Caco-2 (cell line): ENCODE measurements around the gene PLCB4. TPM values are rescaled to one million over a fixed set of nuclear protein-coding genes. Genes with fewer than 3 reads are reported as not detected.

Experiments used
- BruUV-seq: library from RNA; stranded (reverse); fragments of 400-500 nt; replicated peaks from 2 replicates; lab custom pipeline; 2021; lab: Mats Ljungman, UMichigan
- CTCF ChIA-PET: fragments of 300-600 bp; sonication (Branson Sonifier 250); formaldehyde crosslinking; loops from one replicate; lab custom pipeline; 2022; ENCODE audit warnings: antibody characterized with exemption; lab: Charles Lee
- POLR2A ChIA-PET: fragments of 300-600 bp; sonication (Branson Sonifier 250); formaldehyde crosslinking; loops from one replicate; lab custom pipeline; 2022; ENCODE audit warnings: antibody characterized with exemption; lab: Charles Lee
- DNase-seq, 2 experiments: peaks; one replicate each; pipeline versions ENCODE4 v3.0.0 to v3.0.0-alpha.2; 2020 to 2022
- H3K27me3 ChIP-seq: replicated peaks from 2 replicates; pipeline ENCODE4 v1.6.0; 2011; ENCODE audit warnings: low read length; ENCODE audit not compliant: control insufficient read depth, insufficient read depth
- H3K36me3 ChIP-seq: 2 replicates; pipeline ENCODE4 v1.5.1; 2011; ENCODE audit warnings: low read length; ENCODE audit not compliant: control insufficient read depth, insufficient read depth
- H3K4me1 ChIP-seq: fragments of 250-450 bp; sonication (Bioruptor Pico); 2 replicates; pipeline ENCODE4 v1.5.1; 2020; ENCODE audit warnings: mild to moderate bottlenecking
- H3K4me3 ChIP-seq: 2 replicates; pipeline ENCODE4 v1.5.1; 2011; ENCODE audit warnings: low read depth, mild to moderate bottlenecking, control low read depth, low read length
- H3K9me3 ChIP-seq: fragments of 250-450 bp; sonication (Bioruptor Pico); 2 replicates; pipeline ENCODE4 v1.5.1; 2020; ENCODE audit warnings: mild to moderate bottlenecking, moderate library complexity
- H3K27ac Mint-ChIP-seq: one replicate; pipeline ENCODE4 v1.8.0; 2022; ENCODE audit warnings: mixed read lengths; ENCODE audit not compliant: unreplicated experiment
- H3K27me3 Mint-ChIP-seq: one replicate; pipeline ENCODE4 v1.8.0; 2022; ENCODE audit warnings: mixed read lengths; ENCODE audit not compliant: insufficient read depth, unreplicated experiment
- H3K36me3 Mint-ChIP-seq: one replicate; pipeline ENCODE4 v1.8.0; 2022; ENCODE audit warnings: mild to moderate bottlenecking, mixed read lengths; ENCODE audit not compliant: insufficient read depth, unreplicated experiment
- H3K4me1 Mint-ChIP-seq: one replicate; pipeline ENCODE4 v1.8.0; 2022; ENCODE audit warnings: low read depth, mixed read lengths; ENCODE audit not compliant: unreplicated experiment
- H3K4me3 Mint-ChIP-seq: one replicate; pipeline ENCODE4 v1.8.0; 2022; ENCODE audit warnings: mild to moderate bottlenecking, moderate library complexity, mixed read lengths; ENCODE audit not compliant: unreplicated experiment
- H3K9me3 Mint-ChIP-seq: one replicate; pipeline ENCODE4 v1.8.0; 2022; ENCODE audit warnings: mixed read lengths; ENCODE audit not compliant: unreplicated experiment
- intact Hi-C: fragments of 100-400 bp; cut with micrococcal nuclease; formaldehyde crosslinking; loops from one replicate; pipeline ENCODE4 v1.10.0; 2022; ENCODE audit not compliant: unreplicated experiment
- total RNA-seq: library from RNA; stranded (reverse); gene quantifications from 2 replicates; pipeline ENCODE4 v1.2.3, GENCODE V29; 2022
- TF ChIP-seq, protein P1 (sequence below), 2 experiments: fragments of 200-600 bp in 1 of 2; IDR thresholded peaks; 1 replicate in 1 of 2; 2 replicates in 1 of 2; pipeline versions ENCODE4 v1.5.1 to v1.8.0; 2011 to 2022; ENCODE audit warnings: antibody characterized with exemption in 1 of 2, control low read depth in 1 of 2, inconsistent platforms in 1 of 2, low read depth in 1 of 2, low read length in 1 of 2, mild to moderate bottlenecking in 1 of 2, moderate library complexity in 1 of 2; ENCODE audit not compliant: insufficient read depth in 1 of 2, severe bottlenecking in 1 of 2, unreplicated experiment in 1 of 2

The PLCB4 gene
- total RNA-seq, 1 experiment from 2014 or later = 3.0 TPM

DNA sequence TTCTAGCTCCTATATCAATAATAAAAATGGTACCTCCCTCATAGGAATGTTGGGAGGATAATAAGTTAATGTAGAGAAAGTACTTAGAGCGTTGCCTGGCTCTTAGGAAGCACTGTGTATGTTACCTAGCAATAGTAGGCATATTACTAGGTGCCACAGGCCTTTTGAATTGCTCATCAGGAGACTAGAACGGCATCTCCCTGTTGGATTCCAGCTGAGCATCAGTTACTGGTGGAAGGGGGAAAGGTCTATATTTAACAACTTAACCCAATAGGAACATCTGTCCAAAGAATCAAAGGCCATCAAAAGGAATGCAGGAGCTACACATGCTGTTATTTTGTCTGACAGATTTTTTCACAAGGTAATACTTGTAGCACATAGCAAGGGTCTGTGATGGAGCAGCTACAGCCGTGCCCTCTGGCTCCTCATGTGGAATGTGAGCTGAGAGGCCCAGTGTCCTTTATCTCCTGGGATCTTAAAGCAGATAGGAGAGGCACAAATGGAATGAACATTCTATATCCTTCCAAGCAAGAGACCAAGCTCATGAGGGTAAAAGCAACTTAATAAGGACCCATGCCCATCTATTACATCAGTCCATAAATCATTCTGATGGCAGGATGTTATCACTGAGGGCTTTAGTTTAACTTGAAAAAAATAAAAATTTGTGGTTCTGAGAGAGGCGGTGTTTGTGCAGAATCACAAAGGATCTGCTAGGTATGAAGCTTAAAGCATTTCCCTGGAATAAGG is 260.6 kb downstream of the PLCB4 start:
- CTCF ChIA-PET = no interaction called here
- TF ChIP-seq, protein P1, sequence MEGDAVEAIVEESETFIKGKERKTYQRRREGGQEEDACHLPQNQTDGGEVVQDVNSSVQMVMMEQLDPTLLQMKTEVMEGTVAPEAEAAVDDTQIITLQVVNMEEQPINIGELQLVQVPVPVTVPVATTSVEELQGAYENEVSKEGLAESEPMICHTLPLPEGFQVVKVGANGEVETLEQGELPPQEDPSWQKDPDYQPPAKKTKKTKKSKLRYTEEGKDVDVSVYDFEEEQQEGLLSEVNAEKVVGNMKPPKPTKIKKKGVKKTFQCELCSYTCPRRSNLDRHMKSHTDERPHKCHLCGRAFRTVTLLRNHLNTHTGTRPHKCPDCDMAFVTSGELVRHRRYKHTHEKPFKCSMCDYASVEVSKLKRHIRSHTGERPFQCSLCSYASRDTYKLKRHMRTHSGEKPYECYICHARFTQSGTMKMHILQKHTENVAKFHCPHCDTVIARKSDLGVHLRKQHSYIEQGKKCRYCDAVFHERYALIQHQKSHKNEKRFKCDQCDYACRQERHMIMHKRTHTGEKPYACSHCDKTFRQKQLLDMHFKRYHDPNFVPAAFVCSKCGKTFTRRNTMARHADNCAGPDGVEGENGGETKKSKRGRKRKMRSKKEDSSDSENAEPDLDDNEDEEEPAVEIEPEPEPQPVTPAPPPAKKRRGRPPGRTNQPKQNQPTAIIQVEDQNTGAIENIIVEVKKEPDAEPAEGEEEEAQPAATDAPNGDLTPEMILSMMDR (IDR thresholded peaks at IDR 0.05; ENCODE audit: insufficient read depth in 1 of 2, low read depth in 1 of 2, low read length in 1 of 2, severe bottlenecking in 1 of 2, unreplicated experiment in 1 of 2) = no peak
- H3K4me1 ChIP-seq = peaks cover 56% of the 10 kb centered on the region
- Mint-ChIP-seq H3K4me3 (no peak overlapping the region), H3K27me3 (no peaks in the 10 kb centered on the region), H3K36me3 (no peaks in the 10 kb centered on the region), H3K27ac (no peak overlapping the region), H3K9me3 (no peaks in the 10 kb centered on the region), H3K4me1 (peaks cover 5% of the 10 kb centered on the region)
- no peaks in the 10 kb centered on the region for H3K36me3 ChIP-seq
- H3K4me3 ChIP-seq = no peak overlapping the region
- peak; percentile 57 to 85 for DNase-seq
- intact Hi-C loops = loop anchor here (10.0 kb wide), 1 partner anchor 55 kb away; no protein-coding TSS in a partner anchor
- no peaks in the 10 kb centered on the region for H3K27me3 ChIP-seq
- no peaks in the 10 kb centered on the region for H3K9me3 ChIP-seq
- BruUV-seq = no TSS peak
- POLR2A ChIA-PET = interaction anchor here (0.7 kb wide), 1 partner anchor 17 kb away, joined by 3 read pairs; no protein-coding TSS in a partner anchor

DNA sequence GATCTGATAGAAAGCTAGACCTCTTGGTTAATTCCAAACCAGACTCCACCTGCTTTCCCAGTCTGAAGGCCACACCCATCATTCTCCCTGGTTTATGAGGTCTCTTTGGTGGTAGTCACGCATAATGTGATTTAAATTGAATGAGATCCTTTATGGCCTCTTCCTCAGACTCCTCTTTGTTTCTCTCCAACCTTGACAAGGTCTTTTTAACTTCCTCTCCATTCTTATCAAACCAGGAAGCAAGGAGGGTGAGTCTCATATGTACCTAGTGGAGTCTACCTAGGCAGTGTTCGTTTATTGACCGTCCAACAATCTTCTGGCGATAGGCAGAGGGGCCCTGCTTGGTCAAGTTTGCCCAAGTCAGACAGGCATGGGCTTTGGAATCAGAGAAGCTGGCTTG is 261.3 kb downstream of the PLCB4 start:
- Mint-ChIP-seq H3K4me3 (no peak overlapping the region), H3K4me1 (peaks cover 5% of the 10 kb centered on the region), H3K27me3 (no peaks in the 10 kb centered on the region), H3K27ac (no peak overlapping the region), H3K9me3 (no peaks in the 10 kb centered on the region), H3K36me3 (no peaks in the 10 kb centered on the region)
- ChIA-PET CTCF (no interaction called here), POLR2A (interaction anchor here (0.7 kb wide), 1 partner anchor 16 kb away, joined by 3 read pairs; no protein-coding TSS in a partner anchor)
- intact Hi-C loops = no loop called here
- TF ChIP-seq, protein P1 (IDR thresholded peaks at IDR 0.05; ENCODE audit: insufficient read depth in 1 of 2, low read depth in 1 of 2, low read length in 1 of 2, severe bottlenecking in 1 of 2, unreplicated experiment in 1 of 2) = no peak
- Histone ChIP-seq H3K4me3 (no peak overlapping the region), H3K4me1 (peaks cover 56% of the 10 kb centered on the region), H3K27me3 (no peaks in the 10 kb centered on the region), H3K9me3 (no peaks in the 10 kb centered on the region), H3K36me3 (no peaks in the 10 kb centered on the region)
- no TSS peak for BruUV-seq
- peak in 1 of 2 experiments; percentile 62 for DNase-seq

DNA sequence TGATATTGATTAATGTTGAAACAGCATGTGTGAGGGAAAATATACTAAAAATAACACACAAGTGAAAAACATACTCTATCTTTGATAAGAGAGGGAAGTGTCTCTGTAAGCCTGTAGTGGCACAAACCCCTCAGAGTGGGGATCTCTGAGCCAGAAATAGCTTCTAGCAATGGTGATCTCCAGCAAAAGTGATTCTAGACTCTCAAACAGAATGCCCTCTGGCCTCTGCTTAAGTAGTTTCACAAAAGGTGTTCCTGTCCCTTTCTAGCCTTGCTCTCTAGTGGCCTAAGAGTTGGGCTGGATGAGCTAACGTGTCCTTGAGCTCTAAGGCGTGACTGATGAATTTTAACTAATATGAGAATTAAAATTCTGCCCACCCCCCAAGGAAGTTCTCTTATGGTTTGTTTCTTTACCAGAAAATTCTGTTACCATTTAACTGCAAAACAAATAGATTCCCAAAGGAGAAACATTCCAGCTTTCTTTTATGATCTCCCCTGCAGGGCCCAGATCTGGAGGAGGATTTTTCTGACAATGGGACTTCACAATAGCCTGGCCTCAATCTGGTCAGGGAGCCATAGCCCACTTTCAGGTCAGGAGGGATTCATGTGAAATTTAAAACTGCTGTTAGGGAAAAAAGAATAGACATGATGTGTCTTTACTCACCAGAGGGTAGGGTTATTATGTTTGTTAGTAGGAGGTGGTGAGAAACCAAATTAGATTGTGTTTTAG is 263.0 kb downstream of the PLCB4 start:
- intact Hi-C loops = no loop called here
- Histone ChIP-seq H3K27me3 (no peaks in the 10 kb centered on the region), H3K4me3 (no peak overlapping the region), H3K4me1 (peaks cover 56% of the 10 kb centered on the region), H3K9me3 (no peaks in the 10 kb centered on the region), H3K36me3 (no peaks in the 10 kb centered on the region)
- TF ChIP-seq, protein P1 (IDR thresholded peaks at IDR 0.05; ENCODE audit: insufficient read depth in 1 of 2, low read depth in 1 of 2, low read length in 1 of 2, severe bottlenecking in 1 of 2, unreplicated experiment in 1 of 2) = no peak
- CTCF ChIA-PET = no interaction called here
- no peaks in the 10 kb centered on the region for H3K27me3 Mint-ChIP-seq
- POLR2A ChIA-PET = no interaction called here
- H3K4me3 Mint-ChIP-seq = no peak overlapping the region
- peaks cover 5% of the 10 kb centered on the region for H3K4me1 Mint-ChIP-seq
- H3K9me3 Mint-ChIP-seq = no peaks in the 10 kb centered on the region
- BruUV-seq = no TSS peak
- no peak overlapping the region for H3K27ac Mint-ChIP-seq
- H3K36me3 Mint-ChIP-seq = no peaks in the 10 kb centered on the region
- no peak for DNase-seq
